AG10803 (cell line): Measurements from ENCODE around the gene SHC2.

Source experiments
- DNase-seq: peaks from one replicate; pipeline ENCODE4 v3.0.0; 2010; ENCODE audit warnings: low read depth
- H3K4me3 ChIP-seq: 2 replicates; pipeline ENCODE4 v1.5.1; 2011; ENCODE audit warnings: mild to moderate bottlenecking, low read length, control low read depth
- CTCF ChIP-seq: conservative IDR thresholded peaks from 2 replicates; pipeline ENCODE4 v1.5.1; 2011; ENCODE audit warnings: mild to moderate bottlenecking, low read length, control low read depth, inconsistent platforms

SHC2 gene

GRCh38 chr19:378706-379105 is 82.1 kb downstream of the SHC2 start:
- H3K4me3 ChIP-seq, result no peak overlapping the region
- DNase-seq, result no peak
- TF ChIP-seq CTCF, result no peak

GRCh38 chr19:377801-378581 is 82.8 kb downstream of the SHC2 start:
- no peak overlapping the region for H3K4me3 ChIP-seq
- TF ChIP-seq CTCF, result peak; percentile 15; the same call in 1 of the 2 replicates
- no peak for DNase-seq

GRCh38 chr19:376111-376470 is 84.7 kb downstream of the SHC2 start:
- no peak overlapping the region for H3K4me3 ChIP-seq
- TF ChIP-seq CTCF, result no peak
- no peak for DNase-seq

- no peak for DNase-seq
- H3K4me3 ChIP-seq, result no peak overlapping the region
- no peak for TF ChIP-seq CTCF
Measured at GRCh38 chr19:375395-376110, 85.3 kb downstream of the SHC2 start.

- TF ChIP-seq CTCF, result no peak
- no peak overlapping the region for H3K4me3 ChIP-seq
- DNase-seq, result no peak
Measured at GRCh38 chr19:374886-375235, 86.0 kb downstream of the SHC2 start.

- no peak for TF ChIP-seq CTCF
- no peak overlapping the region for H3K4me3 ChIP-seq
- no peak for DNase-seq
Measured at GRCh38 chr19:374183-374885, 86.5 kb downstream of the SHC2 start.
